ENCODE data around the gene ZNF91.
"Not testable (repeated sequence)": the region's sequence is repeated elsewhere in the genome, so short reads cannot be mapped to it uniquely, and the experiment has no call there.

The ZNF91 gene

GRCh38 chr19:23406721-23407120, 11.4 kb upstream of the ZNF91 start:
- FAIRE-seq (no peak), DNase-seq (ENCODE audit: insufficient read length, low spot score) (no peak)
- TF ChIP-seq POLR2A (IDR thresholded peaks at IDR 0.05; ENCODE audit: low read depth, low read length) = no peak

- no peak for DNase-seq (ENCODE audit: insufficient read length, low spot score)
- no peak for FAIRE-seq
- TF ChIP-seq POLR2A (IDR thresholded peaks at IDR 0.05; ENCODE audit: low read depth, low read length) = no peak
Measured at GRCh38 chr19:23406091-23406490, 10.8 kb upstream of the ZNF91 start.

DNA sequence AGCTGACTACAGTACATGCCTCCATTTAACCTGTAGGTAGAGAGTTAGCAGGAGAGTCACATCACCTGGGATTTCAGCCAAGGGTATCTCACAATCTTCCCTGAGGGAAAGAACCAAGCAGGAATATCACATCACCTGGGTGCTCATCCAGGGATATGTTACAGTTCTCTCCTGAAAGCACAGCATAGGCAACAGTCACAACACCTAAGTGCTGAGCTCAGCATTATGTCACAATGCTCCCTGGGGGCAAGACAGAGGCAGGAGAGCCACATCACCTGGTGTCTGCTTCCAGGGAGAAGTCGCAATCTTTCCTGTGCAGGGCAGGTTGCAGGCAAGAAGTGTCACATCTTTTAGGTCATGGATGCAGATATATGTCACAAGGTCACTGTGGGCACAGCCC, 9.4 kb upstream of the ZNF91 start:
- DNase-seq (ENCODE audit: insufficient read length, low spot score) (no peak), FAIRE-seq (no peak)
- no peak for TF ChIP-seq POLR2A (IDR thresholded peaks at IDR 0.05; ENCODE audit: low read depth, low read length)

GRCh38 chr19:23403581-23404324, 8.5 kb upstream of the ZNF91 start:
- no peak for DNase-seq (ENCODE audit: insufficient read length, low spot score)
- TF ChIP-seq POLR2A (IDR thresholded peaks at IDR 0.05; ENCODE audit: low read depth, low read length) = no peak
- no peak for FAIRE-seq

DNA sequence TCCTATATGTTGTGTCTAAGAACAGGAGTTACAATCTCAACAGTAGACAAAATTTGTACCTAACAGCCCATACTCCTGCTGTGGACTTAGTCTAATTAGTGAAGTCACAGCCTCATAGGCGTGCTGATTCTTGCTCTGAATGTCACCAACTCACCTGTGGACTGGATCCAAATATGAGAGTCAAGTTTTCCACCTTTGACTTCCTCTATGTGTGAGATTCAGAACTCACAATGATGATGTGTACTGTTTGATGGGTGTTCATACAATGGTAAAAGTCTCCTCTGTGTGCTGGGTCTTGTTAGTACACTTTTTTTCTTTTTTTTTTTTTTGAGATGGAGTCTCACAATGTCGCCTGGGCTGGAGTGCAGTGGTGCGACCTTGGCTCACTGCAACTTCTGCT, 7.8 kb upstream of the ZNF91 start:
- no peak for TF ChIP-seq POLR2A (IDR thresholded peaks at IDR 0.05; ENCODE audit: low read depth, low read length)
- FAIRE-seq = no peak
- no peak for DNase-seq (ENCODE audit: insufficient read length, low spot score)

GRCh38 chr19:23402388-23402787, 7.1 kb upstream of the ZNF91 start:
- TF ChIP-seq POLR2A (IDR thresholded peaks at IDR 0.05; ENCODE audit: low read depth, low read length) = no peak
- no peak for DNase-seq (ENCODE audit: insufficient read length, low spot score)
- no peak for FAIRE-seq

GRCh38 chr19:23401086-23401610, 5.9 kb upstream of the ZNF91 start:
- DNase-seq (ENCODE audit: insufficient read length, low spot score) (no peak), FAIRE-seq (no peak)
- TF ChIP-seq POLR2A (IDR thresholded peaks at IDR 0.05; ENCODE audit: low read depth, low read length) = no peak

DNA sequence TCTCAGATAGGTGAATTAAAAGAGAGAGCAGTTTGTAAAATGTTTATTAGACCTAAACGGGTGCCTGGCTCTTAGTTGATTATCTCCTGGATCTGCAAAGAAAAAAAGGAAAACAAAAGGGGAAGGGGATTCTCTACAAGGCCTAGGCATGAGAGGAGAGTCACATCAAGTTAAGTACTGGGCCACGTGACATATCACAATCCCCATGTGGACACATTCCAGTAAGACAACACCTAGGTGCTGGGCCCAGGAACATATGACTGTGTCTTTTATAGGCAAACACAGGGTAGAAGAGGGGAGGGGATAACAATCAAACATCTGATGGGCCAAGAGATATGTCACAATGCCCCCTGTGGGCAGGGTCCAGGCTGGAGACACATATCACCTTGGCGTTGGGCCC, 4.2 kb upstream of the ZNF91 start:
- FAIRE-seq (no peak), DNase-seq (ENCODE audit: insufficient read length, low spot score) (no peak)
- TF ChIP-seq POLR2A (IDR thresholded peaks at IDR 0.05; ENCODE audit: low read depth, low read length) = no peak

GRCh38 chr19:23395722-23396117, 449 bp upstream of the ZNF91 start:
- DNase-seq (ENCODE audit: insufficient read length, low spot score); FAIRE-seq: not testable (repeated sequence)

DNA sequence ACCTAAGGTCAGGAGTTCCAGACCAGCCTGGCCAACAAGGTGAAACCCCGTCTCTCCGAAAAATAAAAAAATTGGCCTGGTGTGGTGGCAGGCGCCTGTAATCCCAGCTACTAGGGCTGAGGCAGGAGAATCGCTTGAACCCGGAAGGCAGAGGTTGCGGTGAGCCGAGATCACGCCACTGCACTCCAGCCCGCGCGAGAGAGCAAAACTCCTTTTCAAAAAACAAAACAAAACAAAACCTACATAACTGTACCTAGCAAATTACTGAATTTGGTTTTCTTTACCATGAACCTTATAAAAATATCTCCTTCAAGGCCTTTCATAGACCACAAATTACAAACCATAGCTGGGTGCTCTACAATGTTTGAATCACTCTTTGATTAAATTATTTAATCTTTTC, 760 bp downstream of the ZNF91 start:
- TF ChIP-seq POLR2A (IDR thresholded peaks at IDR 0.05; ENCODE audit: low read depth, low read length) = no peak
- DNase-seq (ENCODE audit: insufficient read length, low spot score) (no peak), FAIRE-seq (no peak)

GRCh38 chr19:23393121-23393520, 2.1 kb downstream of the ZNF91 start:
- TF ChIP-seq POLR2A (IDR thresholded peaks at IDR 0.05; ENCODE audit: low read depth, low read length) = no peak
- no peak for FAIRE-seq
- DNase-seq (ENCODE audit: insufficient read length, low spot score) = no peak

DNA sequence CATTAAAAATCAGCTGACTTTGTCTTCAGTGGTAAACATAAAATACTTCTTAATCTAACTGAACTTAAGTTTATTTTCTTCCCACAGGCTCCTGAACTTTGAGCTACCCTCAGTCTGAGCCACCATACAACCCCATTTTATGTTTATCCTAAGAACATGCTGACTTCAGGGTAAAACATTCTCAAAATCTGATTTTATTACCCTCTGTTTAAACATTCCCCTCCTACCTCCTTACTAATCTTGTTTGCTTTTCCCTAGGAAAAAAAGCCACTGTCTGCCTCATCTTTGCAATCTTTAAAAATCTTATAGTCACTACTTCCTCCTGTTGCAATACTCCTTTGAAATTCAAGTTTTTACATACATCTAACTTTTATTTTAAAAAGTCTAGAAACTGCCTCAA, 4.0 kb downstream of the ZNF91 start:
- no peak for TF ChIP-seq POLR2A (IDR thresholded peaks at IDR 0.05; ENCODE audit: low read depth, low read length)
- FAIRE-seq (no peak), DNase-seq (ENCODE audit: insufficient read length, low spot score) (no peak)

DNA sequence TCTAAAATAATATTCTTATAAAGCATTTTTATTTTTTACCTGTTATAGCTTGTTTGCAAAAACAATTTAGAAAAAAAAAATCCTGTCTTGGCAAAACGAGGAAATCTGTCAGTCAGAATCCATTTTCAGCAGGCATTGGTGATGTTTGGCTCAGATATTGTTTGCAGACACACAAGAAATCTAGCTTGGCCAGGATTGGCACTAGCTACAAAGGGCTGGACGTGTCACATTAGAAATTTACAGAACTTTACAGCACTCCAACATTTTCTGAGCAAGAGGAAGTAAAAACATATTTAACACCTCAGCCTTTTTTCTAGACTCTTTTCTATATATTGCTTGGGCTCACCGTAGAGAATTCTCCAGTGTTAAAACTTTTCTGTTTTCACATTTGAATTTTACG, 9.9 kb downstream of the ZNF91 start:
- DNase-seq (ENCODE audit: insufficient read length, low spot score) = no peak

GRCh38 chr19:23384858-23385257, 10.4 kb downstream of the ZNF91 start:
- no peak for TF ChIP-seq POLR2A (IDR thresholded peaks at IDR 0.05; ENCODE audit: low read depth, low read length)
- FAIRE-seq (no peak), DNase-seq (ENCODE audit: insufficient read length, low spot score) (no peak)

More for the DNA sequence above, 9.9 kb downstream of the ZNF91 start:
- no peak for TF ChIP-seq POLR2A (IDR thresholded peaks at IDR 0.05; ENCODE audit: low read depth, low read length)
- FAIRE-seq = no peak

DNA sequence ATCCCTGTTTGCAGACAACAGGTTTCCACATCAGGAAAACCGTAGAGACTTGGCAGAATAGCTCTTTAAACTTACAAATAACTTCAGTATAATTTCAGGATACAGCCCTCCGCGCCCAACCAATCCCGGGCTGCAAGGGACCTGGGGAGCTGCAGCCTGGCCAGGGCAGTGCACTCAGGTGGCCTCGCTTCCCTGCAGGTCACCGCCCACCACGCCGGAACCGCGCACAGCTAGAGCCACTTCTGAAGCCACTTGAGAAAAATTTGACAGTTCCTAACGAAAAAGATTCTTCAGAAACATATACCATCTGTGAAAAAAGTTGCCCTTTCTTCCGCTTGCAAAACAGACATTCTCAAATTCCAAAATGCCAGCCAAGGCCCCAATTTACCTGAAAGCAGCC, 11.1 kb downstream of the ZNF91 start:
- TF ChIP-seq POLR2A (IDR thresholded peaks at IDR 0.05; ENCODE audit: low read depth, low read length) = no peak
- FAIRE-seq (no peak), DNase-seq (ENCODE audit: insufficient read length, low spot score) (no peak)

Data from H54 (cell line).